ENCODE results near the gene TMEFF2.

- TF ChIP-seq JUND (IDR thresholded peaks at IDR 0.05) = no peak
- TF ChIP-seq, protein P1, sequence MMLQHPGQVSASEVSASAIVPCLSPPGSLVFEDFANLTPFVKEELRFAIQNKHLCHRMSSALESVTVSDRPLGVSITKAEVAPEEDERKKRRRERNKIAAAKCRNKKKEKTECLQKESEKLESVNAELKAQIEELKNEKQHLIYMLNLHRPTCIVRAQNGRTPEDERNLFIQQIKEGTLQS (IDR thresholded peaks at IDR 0.05) = no peak
- TF ChIP-seq NR2F2 (IDR thresholded peaks at IDR 0.05) = no peak
- TF ChIP-seq, protein P2, sequence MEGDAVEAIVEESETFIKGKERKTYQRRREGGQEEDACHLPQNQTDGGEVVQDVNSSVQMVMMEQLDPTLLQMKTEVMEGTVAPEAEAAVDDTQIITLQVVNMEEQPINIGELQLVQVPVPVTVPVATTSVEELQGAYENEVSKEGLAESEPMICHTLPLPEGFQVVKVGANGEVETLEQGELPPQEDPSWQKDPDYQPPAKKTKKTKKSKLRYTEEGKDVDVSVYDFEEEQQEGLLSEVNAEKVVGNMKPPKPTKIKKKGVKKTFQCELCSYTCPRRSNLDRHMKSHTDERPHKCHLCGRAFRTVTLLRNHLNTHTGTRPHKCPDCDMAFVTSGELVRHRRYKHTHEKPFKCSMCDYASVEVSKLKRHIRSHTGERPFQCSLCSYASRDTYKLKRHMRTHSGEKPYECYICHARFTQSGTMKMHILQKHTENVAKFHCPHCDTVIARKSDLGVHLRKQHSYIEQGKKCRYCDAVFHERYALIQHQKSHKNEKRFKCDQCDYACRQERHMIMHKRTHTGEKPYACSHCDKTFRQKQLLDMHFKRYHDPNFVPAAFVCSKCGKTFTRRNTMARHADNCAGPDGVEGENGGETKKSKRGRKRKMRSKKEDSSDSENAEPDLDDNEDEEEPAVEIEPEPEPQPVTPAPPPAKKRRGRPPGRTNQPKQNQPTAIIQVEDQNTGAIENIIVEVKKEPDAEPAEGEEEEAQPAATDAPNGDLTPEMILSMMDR (IDR thresholded peaks at IDR 0.05; ENCODE audit: low read depth, low read length, missing input control) = no peak
- no peak for TF ChIP-seq GABPA (IDR thresholded peaks at IDR 0.05 in 1 of 2, conservative IDR thresholded peaks at IDR 0.05 in 1 of 2)
- no peak for TF ChIP-seq RAD21 (IDR thresholded peaks at IDR 0.05)
- TF ChIP-seq REST (IDR thresholded peaks at IDR 0.05) = no peak
- TF ChIP-seq, protein P3, sequence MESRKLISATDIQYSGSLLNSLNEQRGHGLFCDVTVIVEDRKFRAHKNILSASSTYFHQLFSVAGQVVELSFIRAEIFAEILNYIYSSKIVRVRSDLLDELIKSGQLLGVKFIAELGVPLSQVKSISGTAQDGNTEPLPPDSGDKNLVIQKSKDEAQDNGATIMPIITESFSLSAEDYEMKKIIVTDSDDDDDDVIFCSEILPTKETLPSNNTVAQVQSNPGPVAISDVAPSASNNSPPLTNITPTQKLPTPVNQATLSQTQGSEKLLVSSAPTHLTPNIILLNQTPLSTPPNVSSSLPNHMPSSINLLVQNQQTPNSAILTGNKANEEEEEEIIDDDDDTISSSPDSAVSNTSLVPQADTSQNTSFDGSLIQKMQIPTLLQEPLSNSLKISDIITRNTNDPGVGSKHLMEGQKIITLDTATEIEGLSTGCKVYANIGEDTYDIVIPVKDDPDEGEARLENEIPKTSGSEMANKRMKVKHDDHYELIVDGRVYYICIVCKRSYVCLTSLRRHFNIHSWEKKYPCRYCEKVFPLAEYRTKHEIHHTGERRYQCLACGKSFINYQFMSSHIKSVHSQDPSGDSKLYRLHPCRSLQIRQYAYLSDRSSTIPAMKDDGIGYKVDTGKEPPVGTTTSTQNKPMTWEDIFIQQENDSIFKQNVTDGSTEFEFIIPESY (IDR thresholded peaks at IDR 0.05) = no peak
- TF ChIP-seq TAF1 (conservative IDR thresholded peaks at IDR 0.05) = no peak
Measured at GRCh38 chr2:192195548-192196418, 1.1 kb upstream of the TMEFF2 start.
